Measurements from ENCODE around the gene PFKFB2.

The PFKFB2 gene

GRCh38 chr1:207009945-207010344 lies 43.1 kb upstream of the PFKFB2 start:
- H3K4me3 ChIP-seq (replicated peaks; ENCODE audit: insufficient read depth, low read length), result no peak overlapping the region
- no peak overlapping the region for H3K27ac ChIP-seq (replicated peaks)
- TF ChIP-seq SPI1 (IDR thresholded peaks at IDR 0.05; ENCODE audit: borderline replicate concordance, low read depth), result no peak
- no peak for TF ChIP-seq GABPA (IDR thresholded peaks at IDR 0.05; ENCODE audit: low read depth)
- TF ChIP-seq CTCF (IDR thresholded peaks at IDR 0.05; ENCODE audit: insufficient read depth, low read length), result no peak
- no peak for TF ChIP-seq REST (IDR thresholded peaks at IDR 0.05; ENCODE audit: insufficient replicate concordance, low read depth)
- TF ChIP-seq POLR2AphosphoS5 (IDR thresholded peaks at IDR 0.05; ENCODE audit: low read depth), result no peak
- DNase-seq (ENCODE audit: low read depth in 1 of 2, low spot score in 1 of 2), result no peak
- H3K27me3 ChIP-seq (ENCODE audit: insufficient read depth, poor library complexity, severe bottlenecking), result no peaks in the 10 kb centered on the region

- TF ChIP-seq CTCF (IDR thresholded peaks at IDR 0.05; ENCODE audit: insufficient read depth, low read length) (no peak), GABPA (IDR thresholded peaks at IDR 0.05; ENCODE audit: low read depth) (no peak), SPI1 (IDR thresholded peaks at IDR 0.05; ENCODE audit: borderline replicate concordance, low read depth) (no peak), REST (IDR thresholded peaks at IDR 0.05; ENCODE audit: insufficient replicate concordance, low read depth) (no peak), POLR2AphosphoS5 (IDR thresholded peaks at IDR 0.05; ENCODE audit: low read depth) (no peak)
- Histone ChIP-seq H3K4me3 (replicated peaks; ENCODE audit: insufficient read depth, low read length) (no peak overlapping the region), H3K27me3 (ENCODE audit: insufficient read depth, poor library complexity, severe bottlenecking) (no peaks in the 10 kb centered on the region), H3K27ac (replicated peaks) (no peak overlapping the region)
- no peak for DNase-seq (ENCODE audit: low read depth in 1 of 2, low spot score in 1 of 2)
Measured at GRCh38 chr1:207010726-207011125, 42.3 kb upstream of the PFKFB2 start.

- TF ChIP-seq SPI1 (IDR thresholded peaks at IDR 0.05; ENCODE audit: borderline replicate concordance, low read depth) (no peak), POLR2AphosphoS5 (IDR thresholded peaks at IDR 0.05; ENCODE audit: low read depth) (no peak), CTCF (IDR thresholded peaks at IDR 0.05; ENCODE audit: insufficient read depth, low read length) (no peak), REST (IDR thresholded peaks at IDR 0.05; ENCODE audit: insufficient replicate concordance, low read depth) (no peak), GABPA (IDR thresholded peaks at IDR 0.05; ENCODE audit: low read depth) (no peak)
- Histone ChIP-seq H3K4me3 (replicated peaks; ENCODE audit: insufficient read depth, low read length) (no peak overlapping the region), H3K27me3 (ENCODE audit: insufficient read depth, poor library complexity, severe bottlenecking) (no peaks in the 10 kb centered on the region), H3K27ac (replicated peaks) (no peak overlapping the region)
- no peak for DNase-seq (ENCODE audit: low read depth in 1 of 2, low spot score in 1 of 2)
Measured at GRCh38 chr1:207013321-207014085, 39.6 kb upstream of the PFKFB2 start.

All from HL-60 (cell line).